ENCODE data around the gene RUFY4.

- TF ChIP-seq CTCF (IDR thresholded peaks at IDR 0.05): no peak
- TF ChIP-seq ZFX (IDR thresholded peaks at IDR 0.05; ENCODE audit: borderline replicate concordance): no peak
Observed at GRCh38 chr2:218028189-218028495, 40.9 kb upstream of the RUFY4 start.

All from 22Rv1 (cell line).